ENCODE measurements around the gene TSC22D4. TPM values are rescaled to one million over a fixed set of nuclear protein-coding genes. Genes with fewer than 3 reads are reported as not detected.

The TSC22D4 gene
- polyA plus RNA-seq, 1 of the 3 experiments (the other 2 are of a cell fraction) = 32.7 TPM

- Histone ChIP-seq H3K4me1 (ENCODE audit: control insufficient read depth in 1 of 2, insufficient read depth in 2 of 2, low read depth in 1 of 2, low read length in 1 of 2) (peaks cover 4 to 29% of the 10 kb centered on the region in 2 experiments; a peak in 2 of 4 replicates), H3K4me2 (peak overlapping the region; percentile 93), H3K79me2 (ENCODE audit: insufficient read depth) (peaks cover 18% of the 10 kb centered on the region), H4K20me1 (ENCODE audit: insufficient read depth) (no peaks in the 10 kb centered on the region; the same call in 1 of the 2 replicates), H3K9ac (peak overlapping the region; percentile 73), H3F3A (replicated peaks; ENCODE audit: insufficient read depth) (peaks cover 6% of the 10 kb centered on the region), H2AFZ (ENCODE audit: low read depth) (peak overlapping the region; percentile 65; the same call in 1 of the 2 replicates), H3K9me3 (no peaks in the 10 kb centered on the region), H3K9me2 (no peaks in the 10 kb centered on the region), H3K27ac (ENCODE audit: low read depth in 2 of 2, low read length in 1 of 2) (peak overlapping the region in 1 of 2 experiments; percentile 2; a peak in 1 of 4 replicates), H3K27me3 (ENCODE audit: insufficient read depth) (no peaks in the 10 kb centered on the region), H3K36me3 (replicated peaks in 1 of 2; ENCODE audit: control insufficient read depth in 1 of 2, insufficient read depth in 2 of 2, low read length in 1 of 2) (no peaks in the 10 kb centered on the region), H3K4me3 (ENCODE audit: low read depth in 2 of 2, low read length in 1 of 2) (peak overlapping the region; percentile 51 to 76)
- ChIA-PET POLR2A (interaction anchor here (1.0 to 1.4 kb wide), 3 partner anchors 13 to 103 kb away, joined by 3 read pairs; partner anchors contain the start of genes FBXO24 and LRCH4), CTCF (interaction anchor here (0.6 to 11.1 kb wide), 63 partner anchors 9 to 404 kb away, joined by 3 to 152 read pairs (median 5); partner anchors contain the start of genes AGFG2, FBXO24, GIGYF1 and LRCH4)
- TF ChIP-seq TAF1 (IDR thresholded peaks at IDR 0.05; ENCODE audit: borderline replicate concordance, low read depth, low read length) (no peak), CHD2 (IDR thresholded peaks at IDR 0.05; ENCODE audit: low read length, partially characterized antibody) (no peak), JUND (IDR thresholded peaks at IDR 0.05) (no peak), MXI1 (IDR thresholded peaks at IDR 0.05; ENCODE audit: low read depth, low read length) (no peak), NFIC (IDR thresholded peaks at IDR 0.05; ENCODE audit: borderline replicate concordance) (no peak)
- no peak for DNase-seq
- 48% methylated on average over 14 of the region's 14 CpGs for WGBS (ENCODE audit: low lambda C conversion rate)
Measured at GRCh38 chr7:100482728-100483089, 3.7 kb upstream of the TSC22D4 start.

GRCh38 chr7:100481466-100481865 lies 2.5 kb upstream of the TSC22D4 start:
- POLR2A ChIA-PET = no interaction called here
- no peaks in the 10 kb centered on the region for H3K27me3 ChIP-seq (ENCODE audit: insufficient read depth)
- H3K27ac ChIP-seq (ENCODE audit: low read depth in 2 of 2, low read length in 1 of 2) = no peak overlapping the region
- H3F3A ChIP-seq (replicated peaks; ENCODE audit: insufficient read depth) = peaks cover 6% of the 10 kb centered on the region
- no peak overlapping the region for H3K4me3 ChIP-seq (ENCODE audit: low read depth in 2 of 2, low read length in 1 of 2)
- CTCF ChIA-PET = interaction anchor here (1.2 to 8.1 kb wide), 14 partner anchors 12 to 1181 kb away, joined by 4 to 152 read pairs (median 18); partner anchors contain the start of genes GIGYF1 and SPACDR
- WGBS (ENCODE audit: low lambda C conversion rate) = 85% methylated on average over 1 of the region's 1 CpG
- no peak overlapping the region for H3K4me2 ChIP-seq
- no peak overlapping the region for H3K9ac ChIP-seq
- H3K4me1 ChIP-seq (ENCODE audit: control insufficient read depth in 1 of 2, insufficient read depth in 2 of 2, low read depth in 1 of 2, low read length in 1 of 2) = peaks cover 13 to 41% of the 10 kb centered on the region in 2 experiments; a peak in 3 of 4 replicates
- H3K36me3 ChIP-seq (replicated peaks in 1 of 2; ENCODE audit: control insufficient read depth in 1 of 2, insufficient read depth in 2 of 2, low read length in 1 of 2) = no peaks in the 10 kb centered on the region
- H4K20me1 ChIP-seq (ENCODE audit: insufficient read depth) = peaks cover 12% of the 10 kb centered on the region; the same call in 1 of the 2 replicates
- no peaks in the 10 kb centered on the region for H3K9me3 ChIP-seq
- no peaks in the 10 kb centered on the region for H3K9me2 ChIP-seq
- no peak overlapping the region for H2AFZ ChIP-seq (ENCODE audit: low read depth)
- peaks cover 30% of the 10 kb centered on the region for H3K79me2 ChIP-seq (ENCODE audit: insufficient read depth)
- TF ChIP-seq JUND (IDR thresholded peaks at IDR 0.05) = no peak
- no peak for TF ChIP-seq NRF1 (IDR thresholded peaks at IDR 0.05; ENCODE audit: low read depth, low read length)
- TF ChIP-seq TCF12 (IDR thresholded peaks at IDR 0.05) = no peak
- TF ChIP-seq GATA2 (CRISPR knock-in tag; IDR thresholded peaks at IDR 0.05) = no peak
- TF ChIP-seq EZH2phosphoT487 (IDR thresholded peaks at IDR 0.05; ENCODE audit: borderline replicate concordance, low read depth) = no peak
- no peak for TF ChIP-seq FOXJ3 (CRISPR knock-in tag; IDR thresholded peaks at IDR 0.05)
- no peak for TF ChIP-seq NFIC (IDR thresholded peaks at IDR 0.05; ENCODE audit: borderline replicate concordance)
- no peak for TF ChIP-seq TAF1 (IDR thresholded peaks at IDR 0.05; ENCODE audit: borderline replicate concordance, low read depth, low read length)
- TF ChIP-seq TEAD4 (IDR thresholded peaks at IDR 0.05; ENCODE audit: borderline replicate concordance, insufficient read depth) = no peak
- TF ChIP-seq RFX5 (IDR thresholded peaks at IDR 0.05; ENCODE audit: low read length) = no peak
- no peak for TF ChIP-seq MEF2A (IDR thresholded peaks at IDR 0.05; ENCODE audit: borderline replicate concordance, low read depth)
- TF ChIP-seq RCOR1 (IDR thresholded peaks at IDR 0.05; ENCODE audit: low read length) = no peak
- no peak for TF ChIP-seq PBX3 (IDR thresholded peaks at IDR 0.05)
- TF ChIP-seq YY1 (IDR thresholded peaks at IDR 0.05; ENCODE audit: low read depth) = no peak
- no peak for DNase-seq
